ENCODE measurements around the gene MAPKAPK3.

DNA sequence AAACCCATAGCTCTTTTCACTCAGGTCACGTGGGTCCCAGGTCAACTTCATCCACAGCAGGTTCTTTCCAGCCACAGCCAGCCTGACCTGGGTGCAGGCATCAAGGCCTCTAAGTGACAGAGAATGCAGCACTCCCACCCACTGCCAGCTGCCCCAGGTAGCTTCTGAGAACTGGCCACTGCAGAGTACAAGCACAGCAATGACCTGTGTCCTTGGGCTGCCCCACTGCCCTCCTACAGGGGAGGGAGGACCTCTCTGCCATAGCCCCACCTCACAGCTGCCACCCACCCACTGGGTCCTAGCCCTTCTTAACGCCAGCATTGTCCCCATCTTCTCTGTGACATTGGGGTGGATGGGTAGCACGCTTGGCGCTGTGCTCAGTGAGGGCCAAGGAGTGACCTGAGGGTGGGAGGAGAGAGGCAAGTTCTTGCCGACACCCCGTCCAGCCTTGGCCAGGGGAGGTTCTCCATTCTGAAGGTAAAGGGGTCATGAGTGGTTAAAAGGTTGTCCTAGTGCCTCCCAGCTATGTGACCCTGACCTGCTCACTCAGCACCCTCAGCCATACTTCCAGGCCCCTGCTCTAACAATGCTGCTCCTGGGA, 17.7 kb upstream of the MAPKAPK3 start:
- TF ChIP-seq POLR2A (IDR thresholded peaks at IDR 0.05): no peak
- TF ChIP-seq, protein P1, sequence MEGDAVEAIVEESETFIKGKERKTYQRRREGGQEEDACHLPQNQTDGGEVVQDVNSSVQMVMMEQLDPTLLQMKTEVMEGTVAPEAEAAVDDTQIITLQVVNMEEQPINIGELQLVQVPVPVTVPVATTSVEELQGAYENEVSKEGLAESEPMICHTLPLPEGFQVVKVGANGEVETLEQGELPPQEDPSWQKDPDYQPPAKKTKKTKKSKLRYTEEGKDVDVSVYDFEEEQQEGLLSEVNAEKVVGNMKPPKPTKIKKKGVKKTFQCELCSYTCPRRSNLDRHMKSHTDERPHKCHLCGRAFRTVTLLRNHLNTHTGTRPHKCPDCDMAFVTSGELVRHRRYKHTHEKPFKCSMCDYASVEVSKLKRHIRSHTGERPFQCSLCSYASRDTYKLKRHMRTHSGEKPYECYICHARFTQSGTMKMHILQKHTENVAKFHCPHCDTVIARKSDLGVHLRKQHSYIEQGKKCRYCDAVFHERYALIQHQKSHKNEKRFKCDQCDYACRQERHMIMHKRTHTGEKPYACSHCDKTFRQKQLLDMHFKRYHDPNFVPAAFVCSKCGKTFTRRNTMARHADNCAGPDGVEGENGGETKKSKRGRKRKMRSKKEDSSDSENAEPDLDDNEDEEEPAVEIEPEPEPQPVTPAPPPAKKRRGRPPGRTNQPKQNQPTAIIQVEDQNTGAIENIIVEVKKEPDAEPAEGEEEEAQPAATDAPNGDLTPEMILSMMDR (IDR thresholded peaks at IDR 0.05): no peak
